ENCODE measurements around the gene RAB11FIP2.

DNA sequence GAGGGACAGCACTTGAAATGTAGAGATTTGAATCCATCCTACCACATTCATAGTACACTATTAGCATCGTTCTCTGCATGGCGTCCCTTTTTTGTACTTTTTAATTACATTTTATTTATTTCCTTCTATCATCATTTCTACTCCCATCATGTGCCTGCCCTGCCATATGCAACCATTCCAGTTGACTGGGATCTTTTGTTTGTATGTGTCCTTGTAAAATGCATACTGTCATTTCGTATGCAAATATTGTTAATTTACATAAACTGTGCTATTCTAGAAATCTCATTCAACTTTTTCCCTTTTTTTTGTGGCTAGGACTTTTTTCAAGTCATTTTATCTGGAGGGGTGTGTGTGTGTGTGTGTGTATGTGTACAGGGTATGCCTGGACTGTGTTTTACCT is 57.9 kb downstream of the RAB11FIP2 start:
- TF ChIP-seq POLR2AphosphoS5 (IDR thresholded peaks at IDR 0.05) (no peak), POLR2A (IDR thresholded peaks at IDR 0.05) (no peak)
- TF ChIP-seq, protein P1, sequence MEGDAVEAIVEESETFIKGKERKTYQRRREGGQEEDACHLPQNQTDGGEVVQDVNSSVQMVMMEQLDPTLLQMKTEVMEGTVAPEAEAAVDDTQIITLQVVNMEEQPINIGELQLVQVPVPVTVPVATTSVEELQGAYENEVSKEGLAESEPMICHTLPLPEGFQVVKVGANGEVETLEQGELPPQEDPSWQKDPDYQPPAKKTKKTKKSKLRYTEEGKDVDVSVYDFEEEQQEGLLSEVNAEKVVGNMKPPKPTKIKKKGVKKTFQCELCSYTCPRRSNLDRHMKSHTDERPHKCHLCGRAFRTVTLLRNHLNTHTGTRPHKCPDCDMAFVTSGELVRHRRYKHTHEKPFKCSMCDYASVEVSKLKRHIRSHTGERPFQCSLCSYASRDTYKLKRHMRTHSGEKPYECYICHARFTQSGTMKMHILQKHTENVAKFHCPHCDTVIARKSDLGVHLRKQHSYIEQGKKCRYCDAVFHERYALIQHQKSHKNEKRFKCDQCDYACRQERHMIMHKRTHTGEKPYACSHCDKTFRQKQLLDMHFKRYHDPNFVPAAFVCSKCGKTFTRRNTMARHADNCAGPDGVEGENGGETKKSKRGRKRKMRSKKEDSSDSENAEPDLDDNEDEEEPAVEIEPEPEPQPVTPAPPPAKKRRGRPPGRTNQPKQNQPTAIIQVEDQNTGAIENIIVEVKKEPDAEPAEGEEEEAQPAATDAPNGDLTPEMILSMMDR (IDR thresholded peaks at IDR 0.05), result no peak

Data from stomach (tissue), 4 donors.